GM21786 (cell line): ENCODE measurements around the gene SND1.

Experiments
- ATAC-seq: cut with Tn5 transposase; IDR thresholded peaks from one replicate; pipeline ENCODE4 v1.9.1; 2021; ENCODE audit not compliant: unreplicated experiment

The SND1 gene

DNA sequence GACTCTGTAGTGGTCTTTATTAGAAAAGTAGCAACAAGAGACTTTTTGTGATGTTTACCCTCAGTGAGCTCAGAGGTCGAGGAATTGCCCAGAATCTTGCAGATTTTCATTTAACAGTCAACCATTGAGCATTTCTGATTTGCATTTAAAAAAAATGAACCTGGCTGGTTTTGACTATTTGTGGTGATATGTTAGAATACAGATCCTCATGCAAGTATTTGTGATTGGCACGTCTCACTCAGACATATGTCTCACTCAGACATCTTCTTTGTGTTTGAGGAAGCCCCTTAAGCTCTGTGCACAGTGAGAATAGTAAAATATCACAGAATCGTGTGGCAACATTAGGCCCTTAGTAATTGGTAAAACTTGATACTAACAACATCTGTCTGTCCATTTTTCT, 113.2 kb downstream of the SND1 start:
- no peak for ATAC-seq

DNA sequence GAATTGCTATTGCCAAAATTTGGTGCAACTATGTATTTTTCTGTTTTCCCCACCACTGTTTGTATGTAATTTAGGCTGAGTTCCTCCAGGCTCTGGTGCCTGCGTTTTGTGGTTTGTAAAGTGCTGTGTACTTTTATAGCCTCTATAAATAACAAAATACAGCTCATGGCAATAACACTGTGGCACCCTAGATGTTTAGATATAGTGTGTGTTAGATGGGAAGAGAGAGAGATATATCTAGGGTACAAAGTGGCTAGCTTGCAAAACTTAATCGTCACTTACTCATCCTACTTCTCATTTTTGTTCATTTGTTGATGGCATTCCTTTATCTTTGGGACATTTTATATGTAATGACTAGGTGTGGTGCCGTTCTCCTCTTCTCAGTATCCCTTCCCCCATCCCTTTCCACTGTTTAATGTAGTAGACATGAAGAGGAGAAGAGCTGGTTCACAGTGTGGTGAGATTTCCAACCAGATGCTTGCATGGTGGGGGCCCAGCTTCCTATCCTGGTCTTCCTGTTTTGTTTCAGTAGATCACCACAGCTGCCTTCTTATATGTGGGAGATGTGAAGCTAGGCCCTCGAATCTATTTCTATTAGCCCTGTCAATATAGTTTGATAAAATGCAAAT, 115.0 kb downstream of the SND1 start:
- ATAC-seq: no peak

DNA sequence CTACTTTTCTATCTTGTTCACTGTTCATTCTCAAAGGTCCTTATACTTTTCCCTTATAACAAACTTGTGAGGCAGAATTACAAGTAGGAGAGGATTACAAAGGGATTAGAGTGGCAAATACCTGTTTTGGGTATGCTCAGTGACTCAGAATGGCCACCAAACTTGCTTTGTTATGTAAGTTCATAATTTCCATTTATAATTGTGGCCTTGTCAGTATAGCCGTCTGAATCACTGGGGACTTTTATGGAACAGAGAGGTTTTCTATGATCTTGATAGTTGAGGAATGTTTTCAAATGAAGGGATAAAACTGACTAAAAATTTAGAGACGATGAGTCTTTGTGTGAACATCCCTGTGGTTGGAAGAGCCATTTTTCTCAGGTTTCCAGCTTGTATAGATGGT, 116.2 kb downstream of the SND1 start:
- no peak for ATAC-seq

DNA sequence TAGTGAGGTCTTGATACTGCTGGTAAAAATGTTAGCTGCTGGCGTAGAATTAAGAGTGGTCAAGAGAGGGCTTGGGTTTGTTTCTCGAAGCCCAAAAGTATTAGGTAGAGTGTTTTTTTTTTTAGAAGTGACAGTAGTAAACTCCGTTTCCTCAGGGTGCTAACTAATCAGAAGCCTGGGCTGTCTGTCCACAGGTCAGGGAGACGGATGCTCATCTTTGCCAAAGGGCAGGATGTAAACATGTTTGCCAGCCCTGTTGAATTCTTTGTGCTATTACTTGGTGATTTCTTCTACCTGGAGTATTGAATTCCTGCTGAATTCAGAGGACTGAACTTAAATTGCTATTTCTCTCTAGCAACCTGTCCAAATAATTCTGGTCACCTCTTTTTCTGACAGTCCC, 117.1 kb downstream of the SND1 start:
- no peak for ATAC-seq

DNA sequence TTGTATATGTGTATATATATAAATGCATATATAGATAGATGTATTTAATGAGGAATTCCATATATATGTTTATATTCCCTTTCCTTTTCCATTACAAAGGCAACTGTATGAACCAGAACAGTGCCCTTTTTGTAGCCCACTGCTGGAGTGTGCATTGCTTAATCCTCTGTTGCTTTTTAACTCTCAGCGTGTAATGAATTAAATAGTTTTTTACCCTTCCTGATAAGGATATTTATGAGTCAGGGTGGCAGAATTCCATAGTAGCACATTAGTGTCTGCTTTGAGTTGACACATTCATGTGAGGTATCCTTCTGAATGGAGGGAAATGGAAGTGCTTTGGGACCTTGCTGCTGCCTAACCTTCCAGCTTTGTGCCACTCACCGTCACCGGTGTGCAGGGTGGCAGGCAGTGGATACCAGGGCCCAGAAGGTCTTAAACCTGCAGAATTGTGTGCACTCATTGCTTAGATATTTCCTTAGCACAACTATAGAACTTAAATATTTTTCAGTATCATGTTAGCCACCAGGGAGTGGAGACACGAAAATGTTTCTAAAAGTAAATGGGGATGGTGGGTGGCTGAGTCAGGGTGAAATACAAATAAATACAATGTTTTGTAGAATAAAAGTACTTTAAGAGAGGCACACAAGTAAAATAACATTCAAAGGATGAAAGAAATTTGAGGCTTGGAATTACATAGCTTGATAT, 117.9 kb downstream of the SND1 start:
- ATAC-seq: no peak

DNA sequence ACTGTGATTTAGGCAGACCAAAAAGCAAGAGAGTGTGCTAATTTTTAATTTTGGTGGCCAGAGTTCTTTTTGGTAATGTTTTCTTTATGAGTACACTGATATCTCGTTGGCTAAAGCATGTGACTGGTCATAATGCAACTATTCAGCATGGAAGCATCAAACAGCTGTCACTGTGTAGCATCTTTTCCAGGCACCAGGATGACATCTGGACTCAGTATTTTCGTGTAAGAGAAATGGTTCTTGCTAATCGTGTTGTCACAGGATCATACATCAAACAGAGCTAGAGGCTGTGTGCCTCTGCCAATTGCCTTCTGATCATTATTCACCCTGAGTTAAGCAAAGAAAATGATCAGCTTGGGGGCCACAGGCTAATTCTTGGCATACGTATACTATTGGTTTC, 118.9 kb downstream of the SND1 start:
- ATAC-seq: no peak

DNA sequence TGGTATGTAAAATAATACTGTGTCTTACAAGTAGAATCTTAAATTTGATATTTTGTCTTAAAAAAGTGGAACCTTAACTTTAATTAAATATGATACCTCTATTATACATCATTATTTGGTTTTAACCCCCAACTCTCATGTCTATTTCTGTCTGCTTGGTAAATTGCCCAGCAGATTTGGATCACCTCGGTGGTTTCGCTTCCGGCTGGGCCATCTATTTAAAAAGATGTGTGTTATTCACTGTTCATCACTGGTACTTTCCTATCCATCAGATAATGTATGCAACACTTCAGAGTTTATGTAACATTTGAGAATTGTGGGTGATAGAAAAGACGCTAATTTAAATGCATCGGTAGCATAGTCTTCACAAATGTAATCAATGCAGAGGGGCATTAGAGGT, 119.7 kb downstream of the SND1 start:
- no peak for ATAC-seq

DNA sequence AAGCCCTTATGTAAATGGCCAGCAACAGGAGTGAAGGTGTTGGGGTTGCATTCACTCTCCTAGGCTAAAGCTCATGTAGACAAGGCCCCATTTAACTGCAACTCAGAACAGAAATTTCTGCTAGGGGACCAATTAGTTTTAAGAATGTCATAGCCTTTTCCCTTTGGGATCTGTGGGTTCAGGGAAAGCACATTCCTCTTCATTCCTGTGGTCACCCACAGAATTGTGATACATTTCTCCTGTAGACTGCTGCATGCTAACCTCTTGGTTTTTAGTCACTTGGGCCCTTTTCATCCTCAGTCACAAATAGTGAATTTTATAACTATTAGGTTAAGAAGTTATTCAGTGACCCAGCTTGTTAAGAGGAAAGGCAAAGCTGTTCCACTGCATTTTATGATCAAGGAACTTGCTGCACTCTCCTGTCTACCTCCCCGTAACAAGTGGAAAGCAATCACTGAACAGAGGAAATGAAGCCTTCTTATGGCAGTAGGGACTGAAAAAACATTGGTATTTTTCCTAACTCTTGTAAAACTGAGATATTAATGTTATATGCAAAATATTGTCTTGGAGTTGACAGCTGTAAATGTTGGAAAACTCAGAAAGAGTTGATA, 124.9 kb downstream of the SND1 start:
- no peak for ATAC-seq

DNA sequence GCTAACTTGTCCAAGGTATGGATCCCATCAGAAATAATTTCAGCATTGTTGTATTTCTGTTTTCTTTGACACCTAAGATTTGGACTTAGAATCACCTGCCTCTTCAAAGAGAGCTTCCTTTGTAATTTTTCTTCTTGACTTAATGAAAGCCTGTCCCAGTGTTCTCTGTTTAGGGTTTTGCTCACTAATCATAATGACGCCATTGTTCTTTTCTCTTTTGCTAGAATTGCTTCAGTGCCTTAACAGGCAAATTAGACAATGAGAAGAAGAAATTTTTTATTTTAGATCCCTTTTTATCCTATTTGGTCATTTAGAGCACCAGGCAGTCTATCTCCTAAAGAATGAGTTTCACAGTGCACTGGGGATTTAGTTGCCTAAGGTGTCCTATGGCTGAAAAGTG, 128.5 kb downstream of the SND1 start:
- no peak for ATAC-seq

DNA sequence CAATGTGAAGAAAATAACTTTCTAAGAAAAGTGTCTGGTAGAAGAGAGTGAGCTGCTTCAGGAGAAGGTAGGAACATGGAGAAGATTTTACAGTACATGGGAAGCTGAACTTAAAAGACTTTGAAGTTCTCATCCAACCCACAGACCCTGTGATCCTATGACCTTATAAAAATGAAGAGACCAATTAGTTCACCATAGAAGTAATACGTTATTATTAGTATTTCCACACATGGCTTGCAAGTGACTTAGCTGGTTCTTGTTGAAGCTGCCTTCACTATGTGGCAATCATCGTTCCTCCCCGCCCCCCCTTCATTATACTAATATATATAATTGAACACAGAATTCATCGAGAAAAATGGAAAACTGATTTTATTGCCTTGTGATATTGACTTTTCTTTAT, 129.1 kb downstream of the SND1 start:
- no peak for ATAC-seq

DNA sequence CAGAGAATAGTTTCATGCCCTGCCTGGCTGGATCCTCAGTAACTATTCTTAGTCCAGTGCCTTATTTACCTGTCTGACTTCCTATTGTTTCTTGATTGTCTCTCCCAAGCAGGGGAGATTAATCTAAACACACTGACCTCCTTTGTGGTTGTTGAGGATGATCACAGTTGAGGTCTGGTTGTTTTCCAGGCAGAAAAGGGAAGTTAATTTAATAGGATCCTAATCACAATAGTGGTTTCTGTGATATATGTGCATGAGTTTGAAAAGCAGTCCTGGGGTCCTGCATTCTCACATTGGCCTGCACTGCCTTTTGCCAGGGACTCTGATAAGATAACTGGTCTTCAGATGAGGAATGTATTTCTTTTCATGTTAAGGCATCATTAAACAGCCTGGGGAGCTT, 130.1 kb downstream of the SND1 start:
- no peak for ATAC-seq

DNA sequence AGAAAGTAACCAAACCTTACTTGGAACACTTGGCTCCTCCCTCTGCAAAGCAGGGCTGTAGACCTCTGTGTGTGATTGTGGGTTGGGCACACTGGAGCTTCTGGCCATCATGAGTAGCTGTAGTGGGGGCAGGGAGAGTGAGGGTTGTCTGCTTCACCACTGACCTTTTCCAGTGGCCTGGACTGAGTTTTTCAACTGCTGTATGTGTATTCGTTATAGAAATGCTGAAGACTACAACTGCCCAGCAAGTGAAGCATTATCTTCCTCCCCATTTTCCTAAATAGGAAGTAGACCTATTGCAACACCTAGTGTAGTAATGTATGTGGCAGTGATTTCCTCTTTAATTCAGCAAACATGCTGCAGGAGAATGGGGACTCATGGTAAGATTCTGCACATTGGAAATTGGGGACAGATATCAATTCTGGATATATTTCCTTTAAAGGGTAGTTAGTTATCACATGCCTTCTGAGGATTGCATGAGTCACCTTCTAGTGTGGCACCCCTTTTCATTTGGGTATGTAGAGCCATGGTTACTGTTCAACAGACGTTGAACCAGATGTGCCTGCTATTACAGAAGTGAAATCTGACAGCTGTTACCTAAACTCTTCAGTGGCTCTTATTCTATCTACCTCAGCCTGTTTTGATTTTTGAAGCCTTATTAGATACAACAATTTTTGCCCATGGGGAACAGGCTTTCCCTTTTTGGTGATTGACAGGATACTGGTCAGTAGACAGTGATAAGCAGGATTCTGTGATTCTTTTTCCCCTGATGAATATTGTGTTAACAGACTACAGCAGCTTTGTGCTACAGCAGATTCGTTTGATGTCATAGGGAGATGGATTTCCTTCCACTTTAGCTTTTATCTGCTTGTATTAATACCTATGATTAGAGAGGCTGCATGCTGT, 130.9 kb downstream of the SND1 start:
- peak; percentile 96 for ATAC-seq

DNA sequence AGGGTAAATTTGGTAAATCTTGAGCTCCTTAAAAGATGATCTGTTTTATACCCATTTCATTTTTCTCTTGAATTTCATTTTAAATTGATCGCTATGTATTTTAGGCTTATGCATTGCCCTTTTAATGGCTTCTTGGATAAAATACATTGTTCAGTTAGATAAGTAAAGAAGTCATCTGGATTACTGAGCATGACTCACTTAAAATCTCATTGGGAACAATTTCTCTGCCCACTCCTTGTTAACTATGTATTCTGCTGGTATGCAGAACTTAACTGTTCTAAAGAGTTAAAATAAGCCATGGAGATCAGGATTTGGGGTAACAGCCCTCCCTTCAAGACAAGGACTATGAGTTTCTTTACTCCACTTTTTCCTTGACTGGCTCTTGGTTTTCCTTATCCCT, 134.2 kb downstream of the SND1 start:
- ATAC-seq: no peak

DNA sequence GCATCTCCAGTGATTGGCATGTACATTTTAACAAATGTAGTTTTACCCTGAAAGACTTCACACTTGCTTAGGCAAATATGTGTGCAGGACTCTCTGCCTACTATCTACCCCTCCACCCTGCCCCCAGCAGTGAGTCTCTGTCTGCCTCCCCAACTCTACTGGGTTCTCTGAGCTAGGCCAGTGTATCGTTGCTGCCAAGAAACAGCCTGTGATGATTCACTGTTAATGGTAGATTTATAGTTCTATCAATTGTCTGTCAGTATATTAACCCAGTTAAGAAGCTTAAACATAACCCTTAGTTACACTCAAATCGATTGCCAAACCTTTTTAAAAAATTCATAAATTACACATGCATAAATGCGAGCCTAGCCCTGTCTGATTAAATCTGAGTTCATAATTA, 137.0 kb downstream of the SND1 start:
- no peak for ATAC-seq

DNA sequence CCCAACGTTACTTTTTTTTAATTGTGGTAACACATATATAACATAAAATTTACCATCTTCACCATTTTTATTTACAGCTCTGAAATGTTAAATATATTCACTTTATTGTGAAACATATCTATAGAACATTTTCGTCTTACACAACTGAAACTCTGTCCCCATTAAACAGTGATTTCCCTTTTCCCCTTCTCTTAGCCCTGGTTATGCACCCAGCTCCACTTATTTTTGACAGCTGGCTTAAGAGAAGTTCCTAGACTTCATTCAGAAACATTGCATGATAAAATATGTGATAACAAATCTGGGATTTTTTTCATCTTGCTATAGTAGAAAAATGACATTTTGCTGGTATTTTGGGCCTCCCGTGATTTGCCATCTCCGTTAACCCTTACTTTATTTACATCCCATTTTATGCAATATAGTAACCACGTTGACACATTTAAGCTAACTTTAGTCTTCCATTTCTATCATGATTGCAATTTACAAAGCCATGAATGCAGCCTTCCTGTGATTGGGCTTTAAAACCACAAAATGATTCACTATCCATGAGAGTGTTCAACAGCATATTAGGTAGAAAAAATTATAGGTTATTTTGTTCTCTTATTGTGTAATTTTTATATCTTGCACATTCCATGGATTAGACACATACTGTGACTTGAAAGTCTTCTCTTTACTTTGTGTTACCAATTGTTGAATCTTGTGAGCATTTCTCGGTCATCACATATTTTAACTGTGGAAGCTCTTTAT, 139.6 kb downstream of the SND1 start:
- no peak for ATAC-seq

DNA sequence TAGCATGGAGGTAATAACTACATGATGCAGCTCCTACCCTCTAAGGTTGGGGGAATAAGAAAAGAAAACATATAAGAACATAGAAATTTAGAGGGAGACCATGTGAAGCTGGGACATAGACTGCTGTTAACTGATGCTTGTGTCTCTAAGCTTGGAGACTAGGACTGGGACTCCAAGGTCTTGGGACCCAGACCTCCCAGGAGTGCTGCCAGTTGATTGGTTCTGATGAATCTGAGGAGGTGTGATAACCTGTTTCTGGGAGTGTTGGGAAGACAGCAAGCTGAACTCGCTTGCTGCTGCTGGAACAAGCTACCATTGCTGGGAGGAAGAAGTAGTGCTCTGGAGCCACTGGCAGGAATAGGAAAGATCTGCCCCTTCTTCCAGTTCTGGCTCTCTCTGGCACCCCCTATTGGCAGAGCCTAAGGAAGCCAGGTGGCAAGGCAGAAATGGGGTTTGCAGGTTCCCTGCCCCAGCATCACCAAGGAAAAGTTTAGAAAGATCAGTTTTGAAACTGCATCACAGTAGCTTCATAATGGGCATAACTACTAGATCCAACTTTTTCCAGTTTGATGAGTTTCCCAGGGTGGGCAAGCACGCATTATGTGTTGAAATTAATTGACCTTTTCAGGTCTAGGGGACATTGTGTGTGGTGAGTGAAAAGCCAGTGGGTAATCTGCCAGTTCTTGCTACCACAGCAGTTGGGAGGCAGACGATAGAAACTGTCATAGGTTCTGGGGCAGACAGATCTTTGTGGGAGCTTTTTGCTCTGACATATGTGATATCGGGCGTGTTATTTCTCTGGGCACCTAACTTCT, 140.7 kb downstream of the SND1 start:
- ATAC-seq: no peak

DNA sequence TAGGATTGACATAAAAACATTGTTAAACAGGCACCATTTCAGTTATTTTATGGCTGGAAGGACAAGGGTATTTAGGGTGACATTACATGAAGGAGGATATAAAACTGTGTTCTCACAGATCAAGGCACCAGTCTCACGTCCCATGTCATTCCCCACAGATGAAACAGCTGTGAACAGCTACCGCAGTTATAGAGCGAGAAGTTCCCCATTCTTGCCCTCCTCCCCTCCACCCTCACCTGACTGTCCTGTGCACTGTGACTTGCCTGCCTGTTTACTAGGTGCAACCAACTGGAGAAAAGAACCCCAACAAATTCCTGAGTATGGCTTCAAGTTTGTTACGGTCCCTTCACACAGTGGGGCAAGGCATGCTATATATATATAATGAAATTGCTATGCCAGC, 141.6 kb downstream of the SND1 start:
- ATAC-seq: peak; percentile 59

DNA sequence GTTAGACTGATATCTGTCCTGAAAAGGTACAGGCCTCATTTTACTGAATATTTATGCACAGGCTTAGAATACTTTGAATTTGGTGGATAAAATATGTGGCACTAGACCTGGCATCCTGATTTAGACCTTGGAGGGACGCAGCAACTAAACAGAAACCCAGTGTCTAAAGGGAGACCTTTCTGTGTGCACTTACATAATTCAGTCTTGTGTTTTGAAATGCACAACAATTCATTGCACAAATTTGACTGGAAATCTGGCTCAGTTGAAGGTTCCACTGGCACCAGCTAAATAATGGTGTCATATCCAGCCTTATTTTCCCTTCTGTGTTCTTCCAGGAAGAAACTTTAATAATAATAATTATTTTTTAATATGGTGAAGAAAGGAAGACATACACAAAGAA, 142.1 kb downstream of the SND1 start:
- ATAC-seq: no peak

DNA sequence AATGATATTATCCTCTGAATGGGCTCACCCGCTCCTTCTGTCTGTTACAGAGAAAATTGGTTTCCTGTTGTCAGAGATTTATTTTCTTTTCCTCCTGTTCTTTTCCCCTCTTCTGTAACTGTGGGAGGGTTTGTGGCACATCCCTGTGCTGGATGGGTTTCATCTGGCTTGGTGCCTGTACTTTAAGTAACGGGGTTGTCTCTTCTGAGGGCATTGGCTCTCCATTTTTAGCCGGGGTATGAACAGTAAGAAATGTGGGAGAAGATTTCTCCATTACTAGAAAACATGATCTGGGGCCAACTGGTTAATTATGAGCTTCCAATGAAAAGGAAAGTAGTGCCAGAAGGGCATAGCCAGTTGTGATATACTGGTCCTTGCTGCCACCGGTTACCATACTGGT, 142.6 kb downstream of the SND1 start:
- no peak for ATAC-seq

DNA sequence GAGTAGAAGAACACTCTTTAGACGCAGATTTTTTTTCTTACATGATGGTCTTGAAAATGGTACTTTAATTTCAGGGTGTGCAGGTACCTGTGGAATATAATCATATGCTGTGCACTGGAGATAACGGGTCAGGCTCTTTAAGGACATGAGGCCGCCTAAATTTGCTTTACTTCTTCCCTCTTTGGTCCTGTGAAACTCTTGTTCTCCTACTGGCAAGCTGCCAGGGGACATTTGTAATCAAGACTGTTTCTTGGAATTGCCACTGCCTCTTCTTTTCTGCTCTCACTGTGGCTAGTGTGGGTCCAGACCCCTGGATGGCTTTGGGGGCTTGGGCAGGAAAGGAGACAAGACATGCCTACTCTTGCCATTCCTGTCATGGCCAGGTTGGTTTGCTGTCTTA, 146.0 kb downstream of the SND1 start:
- ATAC-seq: no peak
